Measurements from ENCODE around the gene TCEAL4.

TCEAL4 gene

GRCh38 chrX:103585411-103586313 lies at the start of gene TCEAL4:
Gene TCEAL4 (plus strand): TSS chrX:103585515. CDS start chrX:103586676, 1,161 bp downstream.
- no peak for DNase-seq (ENCODE audit: low read depth)
- TF ChIP-seq, protein P1, sequence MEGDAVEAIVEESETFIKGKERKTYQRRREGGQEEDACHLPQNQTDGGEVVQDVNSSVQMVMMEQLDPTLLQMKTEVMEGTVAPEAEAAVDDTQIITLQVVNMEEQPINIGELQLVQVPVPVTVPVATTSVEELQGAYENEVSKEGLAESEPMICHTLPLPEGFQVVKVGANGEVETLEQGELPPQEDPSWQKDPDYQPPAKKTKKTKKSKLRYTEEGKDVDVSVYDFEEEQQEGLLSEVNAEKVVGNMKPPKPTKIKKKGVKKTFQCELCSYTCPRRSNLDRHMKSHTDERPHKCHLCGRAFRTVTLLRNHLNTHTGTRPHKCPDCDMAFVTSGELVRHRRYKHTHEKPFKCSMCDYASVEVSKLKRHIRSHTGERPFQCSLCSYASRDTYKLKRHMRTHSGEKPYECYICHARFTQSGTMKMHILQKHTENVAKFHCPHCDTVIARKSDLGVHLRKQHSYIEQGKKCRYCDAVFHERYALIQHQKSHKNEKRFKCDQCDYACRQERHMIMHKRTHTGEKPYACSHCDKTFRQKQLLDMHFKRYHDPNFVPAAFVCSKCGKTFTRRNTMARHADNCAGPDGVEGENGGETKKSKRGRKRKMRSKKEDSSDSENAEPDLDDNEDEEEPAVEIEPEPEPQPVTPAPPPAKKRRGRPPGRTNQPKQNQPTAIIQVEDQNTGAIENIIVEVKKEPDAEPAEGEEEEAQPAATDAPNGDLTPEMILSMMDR (IDR thresholded peaks at IDR 0.05; ENCODE audit: control insufficient read depth, extremely low read depth, insufficient read depth): no peak
- peak within 1 kb of the TSS; percentile 77 for H3K4me3 ChIP-seq (ENCODE audit: low read depth, low read length)

DNA sequence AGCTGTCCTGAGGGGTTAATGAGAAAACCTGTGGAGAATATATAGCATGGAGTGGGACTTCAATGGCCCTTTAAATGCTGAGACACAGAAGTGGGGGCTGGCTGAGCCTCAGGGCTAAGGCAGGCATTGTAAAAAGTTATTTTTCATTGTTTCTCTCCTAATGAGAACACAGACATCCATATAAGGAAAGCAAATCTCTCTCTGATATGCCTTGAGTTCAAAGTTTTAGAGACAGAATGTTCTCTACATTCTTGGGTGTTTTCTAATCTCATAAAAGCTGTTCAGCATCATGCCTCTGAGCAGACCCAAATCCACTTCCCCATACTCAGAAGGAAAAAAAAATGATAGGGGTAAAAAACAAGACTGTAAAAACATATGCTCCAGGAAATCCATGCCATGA lies 49.2 kb upstream of the TCEAL4 start:
- TF ChIP-seq, protein P1 (IDR thresholded peaks at IDR 0.05; ENCODE audit: control insufficient read depth, extremely low read depth, insufficient read depth): no peak
- no peak overlapping the region for H3K4me3 ChIP-seq (ENCODE audit: low read depth, low read length)
- DNase-seq (ENCODE audit: low read depth): no peak

DNA sequence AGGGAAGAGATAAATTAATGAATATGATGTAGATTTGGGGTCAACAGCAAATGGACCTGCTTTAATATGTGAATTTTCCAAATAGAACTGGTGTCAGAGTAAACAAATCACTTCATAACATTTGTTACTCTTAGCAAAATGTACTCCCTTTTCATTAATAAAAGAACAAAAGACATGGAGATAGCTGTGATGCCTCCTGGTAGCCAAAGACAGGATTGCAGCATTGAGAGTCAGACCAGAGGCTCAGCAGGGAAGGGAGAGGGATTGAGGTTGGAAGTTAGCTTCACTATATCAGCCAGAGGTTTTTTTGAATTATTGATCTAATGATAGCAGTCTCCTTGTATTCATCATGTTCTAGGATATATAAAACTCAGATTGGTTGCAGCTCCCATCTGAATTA lies 48.6 kb upstream of the TCEAL4 start:
- DNase-seq (ENCODE audit: low read depth): no peak
- H3K4me3 ChIP-seq (ENCODE audit: low read depth, low read length): no peak overlapping the region
- TF ChIP-seq, protein P1 (IDR thresholded peaks at IDR 0.05; ENCODE audit: control insufficient read depth, extremely low read depth, insufficient read depth): no peak

DNA sequence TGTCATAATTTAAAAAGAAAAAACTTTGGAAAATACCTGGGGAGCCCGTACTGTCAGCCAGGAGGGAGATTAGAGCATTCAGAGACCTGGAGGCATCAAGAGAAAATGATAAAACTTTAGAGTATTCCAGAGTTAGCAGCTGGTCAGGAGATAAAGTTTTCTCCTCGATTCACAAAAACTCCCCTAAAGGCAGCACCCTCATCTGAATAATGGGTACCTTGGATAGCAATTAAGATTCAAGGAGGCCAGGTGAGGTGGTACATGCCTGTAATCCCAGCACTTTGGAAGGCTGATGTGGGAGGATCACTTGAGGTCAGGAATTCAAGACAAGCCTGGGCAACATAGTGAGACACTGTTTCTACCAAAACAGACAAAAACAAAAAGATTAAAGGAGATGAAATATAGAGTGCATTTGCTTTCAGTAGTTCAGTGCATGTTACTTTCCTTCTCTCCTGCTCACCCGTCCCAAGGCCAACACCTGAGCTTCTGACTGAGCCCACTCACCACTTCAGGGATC lies 47.4 kb upstream of the TCEAL4 start:
- H3K4me3 ChIP-seq (ENCODE audit: low read depth, low read length): no peak overlapping the region
- DNase-seq (ENCODE audit: low read depth): no peak
- TF ChIP-seq, protein P1 (IDR thresholded peaks at IDR 0.05; ENCODE audit: control insufficient read depth, extremely low read depth, insufficient read depth): no peak

DNA sequence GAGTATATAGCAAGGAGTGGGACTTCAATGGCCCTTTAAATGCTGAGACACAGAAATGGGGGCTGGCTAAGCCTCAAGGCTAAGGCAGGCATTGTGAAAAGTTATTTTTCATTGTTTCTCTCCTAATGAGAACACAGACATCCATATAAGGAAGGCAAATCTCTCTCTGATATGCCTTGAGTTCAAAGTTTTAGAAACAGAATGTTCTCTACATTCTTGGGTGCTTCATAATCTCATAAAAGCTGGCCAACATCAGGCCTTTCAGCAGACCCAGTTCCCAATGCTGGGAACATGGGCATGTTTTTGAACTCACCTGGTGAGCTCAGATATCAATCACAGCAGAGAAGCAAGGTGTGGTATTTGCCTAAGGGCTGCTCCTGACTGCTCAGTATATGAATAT lies 46.6 kb upstream of the TCEAL4 start:
- DNase-seq (ENCODE audit: low read depth): no peak
- TF ChIP-seq, protein P1 (IDR thresholded peaks at IDR 0.05; ENCODE audit: control insufficient read depth, extremely low read depth, insufficient read depth): no peak
- H3K4me3 ChIP-seq (ENCODE audit: low read depth, low read length): no peak overlapping the region

DNA sequence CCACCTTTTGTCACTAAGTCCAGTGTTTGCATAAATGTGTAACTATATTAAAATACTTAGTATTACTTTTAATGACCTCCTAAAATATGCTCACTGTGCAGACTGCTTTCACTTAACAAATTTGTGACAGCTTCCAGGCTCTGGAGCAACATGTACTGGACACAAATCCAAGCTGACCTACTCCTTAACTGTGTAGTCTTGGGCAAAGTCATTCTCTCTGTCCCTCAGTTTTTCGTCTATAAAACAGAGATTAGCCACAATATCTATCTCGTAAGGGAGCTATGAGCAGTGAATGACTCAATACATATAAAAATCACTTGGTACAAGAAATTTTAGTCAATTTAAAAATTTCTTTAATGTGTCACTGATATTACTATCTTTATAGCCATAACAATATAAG lies 45.6 kb upstream of the TCEAL4 start:
- H3K4me3 ChIP-seq (ENCODE audit: low read depth, low read length): no peak overlapping the region
- DNase-seq (ENCODE audit: low read depth): no peak
- TF ChIP-seq, protein P1 (IDR thresholded peaks at IDR 0.05; ENCODE audit: control insufficient read depth, extremely low read depth, insufficient read depth): no peak
